ENCODE measurements around the gene CST9L. TPM values are rescaled to one million over a fixed set of nuclear protein-coding genes. Genes with fewer than 3 reads are reported as not detected.
A peak's percentile ranks its signal among the peaks of the same experiment; 100 is the strongest.

The CST9L gene
- total RNA-seq, 1 experiment from 2014 or later, result not detected

DNA sequence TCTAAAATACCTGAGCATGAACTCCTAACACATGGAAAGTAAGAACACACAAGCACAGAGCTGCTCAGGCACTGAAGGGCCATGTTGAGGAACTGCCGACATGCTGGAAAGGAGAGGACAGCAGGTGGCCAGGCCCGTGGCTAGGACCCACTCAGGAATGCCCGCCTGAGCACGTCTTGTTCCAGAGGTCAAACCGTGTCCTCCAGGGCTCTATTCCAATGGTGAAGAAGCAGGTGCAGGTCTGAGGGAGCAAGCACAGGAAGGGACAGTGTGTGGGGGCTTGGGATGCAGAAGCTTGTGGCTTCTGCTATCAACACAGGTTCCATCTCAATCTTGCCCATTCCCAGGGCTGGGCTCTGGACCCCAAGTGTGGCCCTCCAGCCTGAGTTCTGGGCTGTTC lies 20.7 kb downstream of the CST9L start:
- DNase-seq (ENCODE audit: low read depth), result no peak

DNA sequence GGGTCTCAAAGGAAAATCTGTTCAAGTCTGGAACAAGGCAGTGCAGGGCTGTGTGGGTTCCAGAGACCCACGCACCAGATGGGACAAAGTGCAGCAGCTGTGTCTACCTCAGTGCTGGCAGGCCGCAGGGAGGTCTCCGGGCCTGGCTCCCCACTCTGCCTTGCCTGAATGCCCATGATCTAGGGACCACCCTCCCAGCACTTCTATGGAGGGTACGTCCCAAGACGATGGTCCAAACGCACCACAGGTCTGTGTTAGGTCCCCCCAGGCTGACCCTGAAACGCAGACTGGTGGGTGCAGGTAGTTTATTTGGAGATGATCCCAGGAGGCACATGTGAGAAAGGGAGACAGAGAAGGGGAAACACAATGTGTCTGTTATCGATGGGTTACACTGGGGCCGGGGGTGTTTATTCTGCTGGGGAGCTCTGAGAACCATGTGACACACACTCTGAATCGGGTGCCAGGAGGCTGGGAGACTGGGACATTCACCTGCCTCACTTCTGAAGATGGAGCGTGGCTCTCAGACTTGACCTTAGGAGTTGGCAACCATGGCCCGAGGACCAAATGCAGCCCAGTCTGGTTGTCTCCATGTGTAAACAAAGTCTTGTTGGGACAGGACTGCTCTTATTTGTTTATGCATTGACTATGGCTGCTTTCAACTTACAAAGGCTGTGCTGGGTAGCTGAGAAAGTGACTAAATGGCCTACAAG lies 21.7 kb downstream of the CST9L start:
- no peak for DNase-seq (ENCODE audit: low read depth)

- no peak for DNase-seq (ENCODE audit: low read depth)
These were observed 24.2 kb downstream of the CST9L start for GRCh38 chr20:23544133-23544532.

DNA sequence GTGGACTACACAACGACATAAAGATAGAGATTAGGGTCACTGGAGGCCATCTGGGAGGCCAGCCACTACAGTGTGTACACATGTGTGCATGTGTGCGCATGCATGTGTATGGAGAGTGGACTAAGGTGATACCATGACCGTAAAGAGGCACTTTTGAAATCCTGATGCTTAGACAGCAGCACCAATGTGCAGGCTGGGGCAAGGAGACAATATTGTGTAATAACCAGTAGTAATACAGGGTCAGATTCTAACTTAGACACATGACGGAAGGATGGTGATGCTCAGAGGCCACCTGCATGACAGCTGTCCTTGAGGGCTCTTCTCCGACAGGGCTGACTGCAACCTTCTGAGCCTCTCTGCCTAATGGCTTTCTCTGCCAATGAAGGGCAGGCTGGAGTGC lies 25.5 kb downstream of the CST9L start:
- DNase-seq (ENCODE audit: low read depth), result no peak

DNA sequence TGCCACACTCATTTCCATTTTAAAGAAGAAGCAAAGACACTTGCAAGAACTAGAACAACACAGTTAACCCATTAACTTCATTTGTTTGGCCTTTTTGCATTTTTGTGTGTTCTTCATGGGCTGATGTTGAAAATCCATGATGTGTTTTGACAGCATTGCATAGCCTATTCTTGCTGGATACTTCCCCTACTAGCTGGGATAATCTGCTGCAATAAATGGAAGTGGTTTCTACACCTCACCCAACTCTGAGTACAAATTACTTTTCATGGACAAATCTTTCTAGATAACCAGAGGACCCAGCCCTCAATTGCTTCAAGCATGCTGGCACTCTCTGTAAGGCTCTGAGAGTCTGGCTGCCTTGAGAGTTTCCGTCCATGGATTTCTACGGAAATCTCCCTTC lies 26.5 kb downstream of the CST9L start:
- no peak for DNase-seq (ENCODE audit: low read depth)

- DNase-seq (ENCODE audit: low read depth), result no peak
These were observed 27.0 kb downstream of the CST9L start for GRCh38 chr20:23541330-23541729.

DNA sequence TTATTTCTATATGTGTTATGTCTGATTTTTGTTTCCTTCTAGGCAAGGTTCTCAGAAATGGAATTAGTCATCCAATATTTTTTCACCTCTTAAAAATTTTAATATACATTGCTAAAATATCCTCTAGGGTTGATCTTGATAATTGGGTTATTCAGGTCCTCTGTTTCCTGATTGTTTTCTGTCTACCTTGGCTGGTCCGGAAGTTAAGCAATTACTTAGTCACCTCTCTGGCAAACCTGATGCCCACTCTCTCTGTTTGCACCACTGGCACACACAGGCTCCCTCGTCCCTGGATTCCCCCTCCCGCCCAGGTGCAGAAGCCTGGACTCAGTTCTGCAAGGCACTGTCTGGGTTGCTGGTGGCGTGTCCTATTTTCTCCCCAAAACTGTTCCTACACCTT lies 27.7 kb downstream of the CST9L start:
- no peak for DNase-seq (ENCODE audit: low read depth)

DNA sequence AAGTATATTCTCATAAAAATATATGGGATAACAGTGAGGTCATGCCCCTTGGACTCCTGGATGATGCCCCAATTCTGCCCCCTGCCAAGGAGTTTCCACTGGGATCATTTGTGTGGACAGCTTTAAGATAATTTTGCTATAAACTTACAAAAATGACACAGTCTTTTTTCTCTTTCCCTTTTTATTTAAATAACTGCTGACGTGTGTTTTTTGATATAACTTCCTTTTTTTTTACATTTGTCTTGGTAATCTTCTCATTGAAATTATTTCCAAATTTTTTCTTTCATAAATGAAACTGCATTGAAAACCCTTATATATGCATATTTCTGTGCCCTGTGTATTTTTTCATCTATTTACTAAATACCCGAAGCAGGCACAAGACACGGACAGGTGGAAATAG lies 31.3 kb downstream of the CST9L start:
- DNase-seq (ENCODE audit: low read depth), result no peak

DNA sequence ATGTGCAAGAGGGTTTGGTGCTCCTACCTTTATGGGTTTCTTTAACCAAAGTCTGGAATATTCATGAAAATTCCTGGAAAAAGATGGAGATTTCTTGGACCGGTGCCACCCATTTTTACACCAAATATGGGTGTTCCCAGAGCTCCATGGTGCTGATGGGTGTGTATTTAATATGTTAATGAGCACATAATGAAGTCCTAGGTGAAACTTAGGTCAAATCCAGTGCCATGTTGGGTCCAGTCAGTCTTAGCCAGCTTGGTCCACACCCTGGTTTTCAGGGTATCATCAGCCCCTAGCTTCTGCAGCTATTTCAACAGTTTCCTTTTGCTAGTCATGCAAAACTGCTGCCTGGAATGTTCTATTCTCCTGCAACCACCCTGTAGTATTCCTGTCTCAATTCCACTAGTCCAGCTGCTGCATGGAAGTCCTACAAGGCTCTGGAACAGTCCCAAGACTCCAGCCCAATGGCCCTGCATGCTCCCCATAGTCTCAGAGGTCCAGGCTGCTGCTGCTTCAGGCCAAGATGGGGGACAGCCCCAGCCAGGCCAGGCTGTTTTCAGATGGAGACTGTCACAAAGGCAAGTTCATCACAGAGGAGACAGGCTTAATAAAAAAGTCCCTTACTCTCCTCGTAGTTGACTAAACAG lies 31.8 kb downstream of the CST9L start:
- no peak for DNase-seq (ENCODE audit: low read depth)

- no peak for DNase-seq (ENCODE audit: low read depth)
These were observed 33.3 kb downstream of the CST9L start for GRCh38 chr20:23534801-23535593.

GRCh38 chr20:23533161-23533560 lies 35.1 kb downstream of the CST9L start:
- DNase-seq (ENCODE audit: low read depth), result no peak

- no peak for DNase-seq (ENCODE audit: low read depth)
These were observed 35.8 kb downstream of the CST9L start for GRCh38 chr20:23532533-23532932.

DNA sequence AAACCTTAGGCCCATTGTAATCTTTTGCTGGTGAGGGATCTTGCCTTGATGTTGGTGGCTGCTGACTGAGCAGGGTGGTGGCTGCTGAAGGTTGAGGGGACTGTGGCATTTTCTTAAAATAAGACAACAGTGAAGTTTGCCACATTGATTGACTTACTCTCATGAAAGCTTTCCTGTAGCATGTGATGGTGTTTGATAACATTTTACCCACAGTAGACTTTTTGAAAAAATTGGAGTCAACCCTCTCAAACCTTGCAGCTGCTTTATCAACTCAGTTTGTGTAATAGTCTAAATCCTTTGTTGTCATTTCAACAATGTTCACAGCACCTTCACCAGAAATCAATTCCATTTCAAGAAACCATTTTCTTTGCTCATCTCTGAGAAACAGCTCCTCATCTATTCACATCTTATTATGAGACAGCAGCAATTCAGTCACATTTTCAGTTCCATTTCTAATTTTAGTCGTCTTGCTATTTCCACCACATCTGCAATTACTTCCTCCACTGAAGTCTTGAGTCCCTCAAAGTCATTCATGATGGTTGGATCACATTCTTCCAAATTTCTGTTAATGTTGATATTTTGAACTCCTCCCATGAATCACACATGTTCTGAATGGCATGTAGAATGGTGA lies 37.2 kb downstream of the CST9L start:
- no peak for DNase-seq (ENCODE audit: low read depth)

- peak; percentile 33 for DNase-seq (ENCODE audit: low read depth)
These were observed 39.3 kb downstream of the CST9L start for GRCh38 chr20:23528867-23529431.

- DNase-seq (ENCODE audit: low read depth), result no peak
These were observed 41.4 kb downstream of the CST9L start for GRCh38 chr20:23526850-23527249.

- DNase-seq (ENCODE audit: low read depth), result no peak
These were observed 44.1 kb downstream of the CST9L start for GRCh38 chr20:23524146-23524545.

- DNase-seq (ENCODE audit: low read depth), result no peak
These were observed 48.1 kb downstream of the CST9L start for GRCh38 chr20:23520185-23520584.

GRCh38 chr20:23519556-23519955 lies 48.7 kb downstream of the CST9L start:
- DNase-seq (ENCODE audit: low read depth), result no peak

GRCh38 chr20:23517719-23518118 lies 50.6 kb downstream of the CST9L start:
- DNase-seq (ENCODE audit: low read depth), result no peak

- DNase-seq (ENCODE audit: low read depth), result peak; percentile 19
These were observed 52.9 kb downstream of the CST9L start for GRCh38 chr20:23515250-23515939.

GRCh38 chr20:23514848-23515247 lies 53.4 kb downstream of the CST9L start:
- DNase-seq (ENCODE audit: low read depth), result no peak

All from M059J (cell line).